K562 (cell line): ENCODE measurements around the gene DHRS2. TPM values are rescaled to one million over a fixed set of nuclear protein-coding genes. Genes with fewer than 3 reads are reported as not detected.

Experiments
- ATAC-seq: fragments of 200-7000 bp; cut with Tn5 transposase; 3 replicates; pipeline ENCODE4 v1.9.1; 2020; ENCODE audit warnings: moderate library complexity
- BruUV-seq: library from RNA; stranded (reverse); fragments of 400-500 nt; replicated peaks from 2 replicates; lab custom pipeline; 2021; lab: Mats Ljungman, UMichigan
- CTCF ChIA-PET: fragments of 300-600 bp; formaldehyde crosslinking; extraction: SDS; loops from one replicate; lab custom pipeline; 2021; ENCODE audit warnings: low intra/inter-chr PET ratio; lab: Yijun Ruan, JAX
- POLR2A ChIA-PET: fragments of 300-600, 350-650 bp; sonication (Branson Sonifier 250); formaldehyde crosslinking; extraction: SDS; loops from one replicate; lab custom pipeline; 2021; ENCODE audit warnings: antibody characterized with exemption, inconsistent platforms; lab: Yijun Ruan, JAX
- DNase-seq, 4 experiments: peaks; one replicate each; pipeline versions ENCODE4 v3.0.0 to v3.0.0-alpha.2; 2011 to 2018; ENCODE audit warnings: low spot score in 3 of 4, mixed read lengths in 3 of 4; ENCODE audit errors: extremely low read depth in 1 of 4
- FAIRE-seq: peaks from 2 replicates; lab custom pipeline; 2011; peaks lifted over from hg19 to GRCh38; lab: Jason Lieb, UNC
- H2AFZ ChIP-seq: 2 replicates; pipeline ENCODE4 v1.6.0; 2011; ENCODE audit warnings: low read depth, low read length, control low read depth, inconsistent platforms
- H3K27ac ChIP-seq: fragments of 200-600 bp; 3 replicates; pipeline ENCODE4 v1.8.0; 2011; ENCODE audit warnings: low read depth, mild to moderate bottlenecking, control low read depth, inconsistent platforms, low read length, moderate library complexity, mixed read lengths; ENCODE audit errors: extremely low read depth
- H3K27me3 ChIP-seq, 2 experiments: fragments of 300-600 bp in 1 of 2; 2 replicates in 1 of 2; 3 replicates in 1 of 2; pipeline versions ENCODE4 v1.6.0 to v1.8.0; 2011; ENCODE audit warnings: inconsistent platforms in 2 of 2, low read length in 2 of 2, mild to moderate bottlenecking in 1 of 2, mixed read lengths in 1 of 2, moderate library complexity in 1 of 2; ENCODE audit not compliant: control insufficient read depth in 2 of 2, insufficient read depth in 2 of 2
- H3K36me3 ChIP-seq: fragments of 300-600 bp; 3 replicates; pipeline ENCODE4 v1.8.0; 2011; ENCODE audit warnings: mild to moderate bottlenecking, low read length, inconsistent platforms; ENCODE audit not compliant: control insufficient read depth, insufficient read depth
- H3K4me1 ChIP-seq, 2 experiments: fragments of 200-600 bp in 1 of 2; replicated peaks in 1 of 2; 2 replicates in 1 of 2; 3 replicates in 1 of 2; pipeline versions ENCODE4 v1.5.1 to v1.8.0; 2011; ENCODE audit warnings: inconsistent platforms in 2 of 2, low read length in 2 of 2, mild to moderate bottlenecking in 1 of 2, mixed read lengths in 1 of 2, moderate library complexity in 1 of 2; ENCODE audit not compliant: control insufficient read depth in 2 of 2, insufficient read depth in 2 of 2
- H3K4me2 ChIP-seq: 2 replicates; pipeline ENCODE4 v1.6.1; 2011; ENCODE audit warnings: low read length, control low read depth, inconsistent platforms, mixed read lengths; ENCODE audit not compliant: insufficient read depth
- H3K4me3 ChIP-seq: fragments of 200-600 bp; sonication (generic), shearing (Covaris generic); 2 replicates; pipeline ENCODE4 v1.5.1; 2016; ENCODE audit warnings: control low read depth, inconsistent platforms
- H3K79me2 ChIP-seq: fragments of 200-600 bp; 3 replicates; pipeline ENCODE4 v1.8.0; 2011; ENCODE audit warnings: low read length, inconsistent platforms; ENCODE audit not compliant: control insufficient read depth, insufficient read depth
- H3K9ac ChIP-seq, 2 experiments: 2 replicates each; pipeline versions ENCODE4 v1.6.0 to v1.6.1; 2011; ENCODE audit warnings: low read depth in 2 of 2, low read length in 2 of 2, control low read depth in 1 of 2, inconsistent platforms in 1 of 2, mild to moderate bottlenecking in 1 of 2, mixed read lengths in 1 of 2; ENCODE audit not compliant: insufficient read depth in 1 of 2
- H3K9me1 ChIP-seq: one replicate; pipeline ENCODE4 v1.6.0; 2011; ENCODE audit warnings: inconsistent platforms, mild to moderate bottlenecking, low read length, moderate library complexity; ENCODE audit not compliant: control insufficient read depth, insufficient read depth
- H3K9me3 ChIP-seq: replicated peaks from 2 replicates; pipeline ENCODE4 v1.5.1; 2011; ENCODE audit warnings: low read depth, low read length, inconsistent platforms; ENCODE audit not compliant: control insufficient read depth, insufficient read depth
- H4K20me1 ChIP-seq: replicated peaks from 2 replicates; pipeline ENCODE4 v1.6.1; 2011; ENCODE audit warnings: low read length, inconsistent platforms, mixed read lengths; ENCODE audit not compliant: control insufficient read depth, insufficient read depth
- CC2D1A ChIP-seq: fragments of 450-650 bp; IDR thresholded peaks from 2 replicates; pipeline ENCODE4 v1.6.1; 2017; ENCODE audit warnings: mild to moderate bottlenecking
- CREBBP ChIP-seq: IDR thresholded peaks from one replicate; pipeline ENCODE4 v1.6.1; 2012; ENCODE audit warnings: low read depth, mild to moderate bottlenecking, control low read depth, inconsistent platforms, low read length
- FOSL1 ChIP-seq: fragments of 200-800 bp; sonication (Bioruptor generic); conservative IDR thresholded peaks from 2 replicates; pipeline ENCODE4 v1.6.1; 2016; ENCODE audit warnings: missing genetic modification characterization, missing compliant biosample characterization
- FUS ChIP-seq: fragments of 200-400 bp; formaldehyde crosslinking; optimal IDR thresholded peaks from 2 replicates; pipeline ENCODE3; 2017; ENCODE audit warnings: low read depth, low read length
- GATA2 ChIP-seq: sonication (generic); formaldehyde crosslinking; IDR thresholded peaks from 2 replicates; pipeline ENCODE4 v1.4.0; 2020; ENCODE audit warnings: mild to moderate bottlenecking, missing genetic modification reagents
- L3MBTL2 ChIP-seq: fragments of 450-650 bp; IDR thresholded peaks from 2 replicates; pipeline ENCODE4 v1.6.1; 2016; ENCODE audit warnings: mild to moderate bottlenecking, moderate library complexity
- MNT ChIP-seq, 2 experiments: fragments of 450-650 bp; conservative IDR thresholded peaks; 2 replicates each; pipeline ENCODE4 v1.6.1; 2017; ENCODE audit warnings: mild to moderate bottlenecking in 2 of 2, moderate library complexity in 2 of 2
- MTA3 ChIP-seq: fragments of 450-650 bp; formaldehyde crosslinking; IDR thresholded peaks from 2 replicates; pipeline ENCODE4 v1.6.1; 2017; ENCODE audit warnings: mild to moderate bottlenecking, borderline replicate concordance
- MYNN ChIP-seq, 2 experiments: sonication (generic); formaldehyde crosslinking in 1 of 2; IDR thresholded peaks; 2 replicates each; pipeline versions ENCODE4 v1.5.0 to v1.6.1; 2016 to 2020; ENCODE audit warnings: antibody characterized with exemption in 1 of 2, missing genetic modification reagents in 1 of 2
- NCOA4 ChIP-seq: fragments of 450-650 bp; IDR thresholded peaks from 2 replicates; pipeline ENCODE4 v1.6.1; 2018; ENCODE audit warnings: mild to moderate bottlenecking; ENCODE audit not compliant: partially characterized antibody
- NFE2 ChIP-seq: IDR thresholded peaks from 2 replicates; pipeline ENCODE4 v1.6.1; 2014; ENCODE audit warnings: antibody characterized with exemption, low read depth
- NR2C1 ChIP-seq, 2 experiments: fragments of 450-650 bp; IDR thresholded peaks; 2 replicates each; pipeline ENCODE4 v1.6.1; 2017; ENCODE audit warnings: mild to moderate bottlenecking in 2 of 2, antibody characterized with exemption in 1 of 2, inconsistent platforms in 1 of 2, missing compliant biosample characterization in 1 of 2, missing genetic modification characterization in 1 of 2
- POLR2G ChIP-seq: fragments of 200-400 bp; formaldehyde crosslinking; IDR thresholded peaks from 2 replicates; pipeline ENCODE4 v1.6.1; 2017; ENCODE audit warnings: low read depth, mild to moderate bottlenecking, antibody characterized with exemption, low read length, moderate library complexity
- ZC3H8 ChIP-seq: fragments of 450-650 bp; IDR thresholded peaks from 2 replicates; pipeline ENCODE4 v1.6.1; 2017
- ZNF165 ChIP-seq: fragments of 250-450 bp; sonication (Bioruptor Pico); IDR thresholded peaks from 2 replicates; pipeline ENCODE4 v1.4.0; 2020; ENCODE audit warnings: borderline replicate concordance
- ZNF316 ChIP-seq: fragments of 450-650 bp; IDR thresholded peaks from 2 replicates; pipeline ENCODE4 v1.6.1; 2016
- whole genome bisulfite sequencing: fragments of 100-300 bp; shearing (Covaris generic); methylation state at CpG from one replicate; pipeline ENCODE4 v1.1.6; 2016; ENCODE audit warnings: low coverage, mixed read lengths; ENCODE audit not compliant: insufficient coverage; ENCODE audit errors: missing lambda C conversion rate; 5-methylcytosine and 5-hydroxymethylcytosine counted together
- in situ Hi-C: fragments of 300-500 bp; cut with MboI; formaldehyde crosslinking; loops from 4 replicates; pipeline ENCODE4 v1.15.0; 2018; ENCODE audit warnings: inconsistent platforms, mixed read lengths
- intact Hi-C: fragments of 100-400 bp; cut with micrococcal nuclease; formaldehyde crosslinking; loops from 2 replicates; pipeline ENCODE4 v1.14.2; 2022
- polyA plus RNA-seq, 8 experiments: library from polyadenylated mRNA; depleted of rRNA in 4 of 8; stranded (reverse) in 5 of 8; unstranded in 3 of 8; fragments of >200 nt; fragmentation: Nextera tagmentation in 2 of 8; fragmentation: Illumina TruSeq in 1 of 8; extraction: Ambion mirVana in 2 of 8; extraction: Trizol in 1 of 8; gene quantifications; 2 replicates each; pipeline versions ENCODE4 v1.2.1 to v1.2.3, GENCODE V29; 2011 to 2014; ENCODE audit warnings: inconsistent platforms in 1 of 8, missing spikeins in 1 of 8
- total RNA-seq, 7 experiments: library from RNA; depleted of rRNA in 6 of 7; stranded (reverse); fragments of >200 nt in 6 of 7; fragmentation: Illumina TruSeq in 2 of 7; extraction: Trizol in 2 of 7; gene quantifications; 2 replicates each; pipeline versions ENCODE4 v1.2.1 to v1.2.3, GENCODE V29; 2011 to 2021; ENCODE audit warnings: low replicate concordance in 1 of 7
- TF ChIP-seq, protein P1 (sequence below): sonication (generic); formaldehyde crosslinking; IDR thresholded peaks from 2 replicates; pipeline ENCODE4 v1.8.1; 2023; ENCODE audit warnings: missing genetic modification reagents, mild to moderate bottlenecking, borderline replicate concordance

DHRS2 gene
- total and polyA plus RNA-seq, 9 of the 15 experiments (the other 6 are each of a cell fraction or from before 2014, with no cell fraction given): 2.9 to 96.8 (median 64.4) TPM

GRCh38 chr14:23645812-23646647 lies 9.9 kb downstream of the DHRS2 start:
- ChIA-PET CTCF (no interaction called here), POLR2A (no interaction called here)
- FAIRE-seq: peak; percentile 54
- ATAC-seq: peak; percentile 45
- in situ Hi-C loops (no loop called here), intact Hi-C loops (no loop called here)
- peak overlapping the region; percentile 11; the same call in 1 of the 2 replicates for H3K4me2 ChIP-seq
- DNase-seq: peak in 2 of 4 experiments; percentile 14 to 18
- H3K27ac ChIP-seq: peak overlapping the region; percentile 36; the same call in 1 of the 3 replicates
- no peaks in the 10 kb centered on the region for H4K20me1 ChIP-seq
- peaks cover 7 to 9% of the 10 kb centered on the region in 2 experiments; a peak in 3 of 5 replicates for H3K4me1 ChIP-seq
- 0% methylated on average over 5 of the region's 9 CpGs for WGBS
- no peaks in the 10 kb centered on the region for H3K9me3 ChIP-seq
- no peaks in the 10 kb centered on the region for H3K9me1 ChIP-seq
- no peaks in the 10 kb centered on the region for H3K36me3 ChIP-seq
- no peaks in the 10 kb centered on the region; a peak in 1 of 5 replicates for H3K27me3 ChIP-seq
- H3K4me3 ChIP-seq: no peak overlapping the region
- BruUV-seq: no TSS peak
- H2AFZ ChIP-seq: peak overlapping the region; percentile 83
- H3K9ac ChIP-seq: no peak overlapping the region
- no peaks in the 10 kb centered on the region for H3K79me2 ChIP-seq
- TF ChIP-seq MNT (conservative IDR thresholded peaks at IDR 0.05): no peak
- peak; percentile 35; the same call in 1 of the 2 replicates for TF ChIP-seq FOSL1 (tag)
- TF ChIP-seq CC2D1A: no peak
- no peak for TF ChIP-seq ZNF316
- peak; percentile 47 for TF ChIP-seq NFE2
- no peak for TF ChIP-seq CREBBP
- TF ChIP-seq POLR2G: no peak
- no peak for TF ChIP-seq FUS
- no peak for TF ChIP-seq NCOA4
- TF ChIP-seq NR2C1 (IDR thresholded peaks at IDR 0.05): no peak
- no peak for TF ChIP-seq NR2C1 (tag; IDR thresholded peaks at IDR 0.05)
- TF ChIP-seq GATA2 (CRISPR knock-in tag): no peak
- no peak for TF ChIP-seq ZNF165
- TF ChIP-seq L3MBTL2: peak; percentile 39; the same call in 1 of the 2 replicates
- TF ChIP-seq, protein P1, sequence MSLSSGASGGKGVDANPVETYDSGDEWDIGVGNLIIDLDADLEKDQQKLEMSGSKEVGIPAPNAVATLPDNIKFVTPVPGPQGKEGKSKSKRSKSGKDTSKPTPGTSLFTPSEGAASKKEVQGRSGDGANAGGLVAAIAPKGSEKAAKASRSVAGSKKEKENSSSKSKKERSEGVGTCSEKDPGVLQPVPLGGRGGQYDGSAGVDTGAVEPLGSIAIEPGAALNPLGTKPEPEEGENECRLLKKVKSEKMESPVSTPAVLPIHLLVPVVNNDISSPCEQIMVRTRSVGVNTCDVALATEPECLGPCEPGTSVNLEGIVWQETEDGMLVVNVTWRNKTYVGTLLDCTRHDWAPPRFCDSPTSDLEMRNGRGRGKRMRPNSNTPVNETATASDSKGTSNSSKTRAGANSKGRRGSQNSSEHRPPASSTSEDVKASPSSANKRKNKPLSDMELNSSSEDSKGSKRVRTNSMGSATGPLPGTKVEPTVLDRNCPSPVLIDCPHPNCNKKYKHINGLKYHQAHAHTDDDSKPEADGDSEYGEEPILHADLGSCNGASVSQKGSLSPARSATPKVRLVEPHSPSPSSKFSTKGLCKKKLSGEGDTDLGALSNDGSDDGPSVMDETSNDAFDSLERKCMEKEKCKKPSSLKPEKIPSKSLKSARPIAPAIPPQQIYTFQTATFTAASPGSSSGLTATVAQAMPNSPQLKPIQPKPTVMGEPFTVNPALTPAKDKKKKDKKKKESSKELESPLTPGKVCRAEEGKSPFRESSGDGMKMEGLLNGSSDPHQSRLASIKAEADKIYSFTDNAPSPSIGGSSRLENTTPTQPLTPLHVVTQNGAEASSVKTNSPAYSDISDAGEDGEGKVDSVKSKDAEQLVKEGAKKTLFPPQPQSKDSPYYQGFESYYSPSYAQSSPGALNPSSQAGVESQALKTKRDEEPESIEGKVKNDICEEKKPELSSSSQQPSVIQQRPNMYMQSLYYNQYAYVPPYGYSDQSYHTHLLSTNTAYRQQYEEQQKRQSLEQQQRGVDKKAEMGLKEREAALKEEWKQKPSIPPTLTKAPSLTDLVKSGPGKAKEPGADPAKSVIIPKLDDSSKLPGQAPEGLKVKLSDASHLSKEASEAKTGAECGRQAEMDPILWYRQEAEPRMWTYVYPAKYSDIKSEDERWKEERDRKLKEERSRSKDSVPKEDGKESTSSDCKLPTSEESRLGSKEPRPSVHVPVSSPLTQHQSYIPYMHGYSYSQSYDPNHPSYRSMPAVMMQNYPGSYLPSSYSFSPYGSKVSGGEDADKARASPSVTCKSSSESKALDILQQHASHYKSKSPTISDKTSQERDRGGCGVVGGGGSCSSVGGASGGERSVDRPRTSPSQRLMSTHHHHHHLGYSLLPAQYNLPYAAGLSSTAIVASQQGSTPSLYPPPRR (CRISPR knock-in tag): no peak
- TF ChIP-seq ZC3H8: no peak
- TF ChIP-seq MYNN (IDR thresholded peaks at IDR 0.05): no peak
- no peak for TF ChIP-seq MYNN (CRISPR knock-in tag; IDR thresholded peaks at IDR 0.05)
- TF ChIP-seq MTA3: no peak
